GM12864 (cell line): ENCODE results near the gene MIOX.

Source experiments
- DNase-seq: peaks from one replicate; pipeline ENCODE4 v3.0.0-alpha.2; 2011; ENCODE audit warnings: low read depth
- H3K4me3 ChIP-seq: 2 replicates; pipeline ENCODE4 v1.5.1; 2011; ENCODE audit warnings: mild to moderate bottlenecking, low read depth, low read length, control low read depth
- CTCF ChIP-seq: IDR thresholded peaks from 2 replicates; pipeline ENCODE4 v1.5.1; 2011; ENCODE audit warnings: low read depth, mild to moderate bottlenecking, moderate library complexity, low read length, control low read depth, inconsistent platforms; ENCODE audit errors: missing control alignments

The MIOX gene

GRCh38 chr22:50445880-50446707 lies 40.6 kb upstream of the MIOX start:
- no peak for TF ChIP-seq CTCF
- no peak for DNase-seq
- H3K4me3 ChIP-seq, result no peak overlapping the region

GRCh38 chr22:50446708-50447575 lies 39.7 kb upstream of the MIOX start:
- no peak for DNase-seq
- no peak for TF ChIP-seq CTCF
- H3K4me3 ChIP-seq, result no peak overlapping the region

GRCh38 chr22:50447576-50448551 lies 38.8 kb upstream of the MIOX start:
- no peak for DNase-seq
- TF ChIP-seq CTCF, result no peak
- H3K4me3 ChIP-seq, result no peak overlapping the region

- no peak for TF ChIP-seq CTCF
- H3K4me3 ChIP-seq, result no peak overlapping the region
- no peak for DNase-seq
Measured at GRCh38 chr22:50452649-50453048, 34.0 kb upstream of the MIOX start.

- TF ChIP-seq CTCF, result no peak
- no peak overlapping the region for H3K4me3 ChIP-seq
- no peak for DNase-seq
Measured at GRCh38 chr22:50454556-50455075, 32.0 kb upstream of the MIOX start.

GRCh38 chr22:50455201-50455600 lies 31.5 kb upstream of the MIOX start:
- H3K4me3 ChIP-seq, result no peak overlapping the region
- no peak for DNase-seq
- no peak for TF ChIP-seq CTCF
